AG09319 (cell line): ENCODE measurements around the gene DPY19L1.
"Not testable (repeated sequence)": the region's sequence is repeated elsewhere in the genome, so short reads cannot be mapped to it uniquely, and the experiment has no call there.

Source experiments
- DNase-seq: peaks from one replicate; pipeline ENCODE4 v3.0.0-alpha.2; 2010; ENCODE audit warnings: low read depth; ENCODE audit errors: extremely low read depth
- TF ChIP-seq, protein P1 (sequence below): IDR thresholded peaks from 2 replicates; pipeline ENCODE4 v1.5.1; 2011; ENCODE audit warnings: low read depth, mild to moderate bottlenecking, inconsistent platforms, low read length, moderate library complexity

Gene DPY19L1

DNA sequence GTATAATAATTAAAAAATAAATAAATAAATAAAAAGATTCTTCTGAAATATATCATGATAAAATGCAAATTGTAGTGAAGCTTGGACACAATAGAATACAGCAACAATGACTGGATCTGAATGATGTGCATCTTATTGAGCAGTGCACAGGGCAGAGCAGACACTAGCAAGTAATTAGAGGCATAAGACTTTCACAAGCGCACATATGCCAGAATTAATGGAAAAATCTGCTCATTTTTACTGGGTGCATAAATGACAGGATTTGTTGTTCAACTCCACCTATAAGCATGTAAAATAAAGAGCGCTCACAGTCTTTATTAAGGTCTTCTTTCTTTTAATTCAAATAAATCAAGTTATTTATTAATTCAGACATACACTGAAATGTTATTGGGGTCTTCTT lies 125.0 kb downstream of the DPY19L1 start:
- TF ChIP-seq, protein P1, sequence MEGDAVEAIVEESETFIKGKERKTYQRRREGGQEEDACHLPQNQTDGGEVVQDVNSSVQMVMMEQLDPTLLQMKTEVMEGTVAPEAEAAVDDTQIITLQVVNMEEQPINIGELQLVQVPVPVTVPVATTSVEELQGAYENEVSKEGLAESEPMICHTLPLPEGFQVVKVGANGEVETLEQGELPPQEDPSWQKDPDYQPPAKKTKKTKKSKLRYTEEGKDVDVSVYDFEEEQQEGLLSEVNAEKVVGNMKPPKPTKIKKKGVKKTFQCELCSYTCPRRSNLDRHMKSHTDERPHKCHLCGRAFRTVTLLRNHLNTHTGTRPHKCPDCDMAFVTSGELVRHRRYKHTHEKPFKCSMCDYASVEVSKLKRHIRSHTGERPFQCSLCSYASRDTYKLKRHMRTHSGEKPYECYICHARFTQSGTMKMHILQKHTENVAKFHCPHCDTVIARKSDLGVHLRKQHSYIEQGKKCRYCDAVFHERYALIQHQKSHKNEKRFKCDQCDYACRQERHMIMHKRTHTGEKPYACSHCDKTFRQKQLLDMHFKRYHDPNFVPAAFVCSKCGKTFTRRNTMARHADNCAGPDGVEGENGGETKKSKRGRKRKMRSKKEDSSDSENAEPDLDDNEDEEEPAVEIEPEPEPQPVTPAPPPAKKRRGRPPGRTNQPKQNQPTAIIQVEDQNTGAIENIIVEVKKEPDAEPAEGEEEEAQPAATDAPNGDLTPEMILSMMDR: no peak
- no peak for DNase-seq

DNA sequence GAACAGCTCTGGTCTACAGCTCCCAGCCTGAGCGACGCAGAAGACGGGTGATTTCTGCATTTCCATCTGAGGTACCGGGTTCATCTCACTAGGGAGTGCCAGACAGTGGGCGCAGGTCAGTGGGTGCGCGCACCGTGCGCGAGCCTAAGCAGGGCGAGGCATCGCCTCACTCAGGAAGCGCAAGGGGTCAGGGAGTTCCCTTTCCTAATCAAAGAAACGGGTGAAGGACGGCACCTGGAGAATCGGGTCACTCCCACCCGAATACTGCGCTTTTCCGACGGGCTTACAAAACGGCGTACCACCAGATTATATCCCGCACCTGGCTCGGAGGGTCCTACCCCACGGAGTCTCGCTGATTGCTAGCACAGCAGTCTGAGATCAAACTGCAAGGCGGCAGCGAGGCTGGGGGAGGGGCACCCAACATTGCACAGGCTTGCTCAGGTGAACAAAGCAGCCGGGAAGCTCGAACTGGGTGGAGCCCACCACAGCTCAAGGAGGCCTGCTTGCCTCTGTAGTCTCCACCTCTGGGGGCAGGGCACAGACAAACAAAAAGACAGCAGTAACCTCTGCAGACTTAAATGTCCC lies 130.9 kb downstream of the DPY19L1 start:
- DNase-seq: not testable (repeated sequence)

DNA sequence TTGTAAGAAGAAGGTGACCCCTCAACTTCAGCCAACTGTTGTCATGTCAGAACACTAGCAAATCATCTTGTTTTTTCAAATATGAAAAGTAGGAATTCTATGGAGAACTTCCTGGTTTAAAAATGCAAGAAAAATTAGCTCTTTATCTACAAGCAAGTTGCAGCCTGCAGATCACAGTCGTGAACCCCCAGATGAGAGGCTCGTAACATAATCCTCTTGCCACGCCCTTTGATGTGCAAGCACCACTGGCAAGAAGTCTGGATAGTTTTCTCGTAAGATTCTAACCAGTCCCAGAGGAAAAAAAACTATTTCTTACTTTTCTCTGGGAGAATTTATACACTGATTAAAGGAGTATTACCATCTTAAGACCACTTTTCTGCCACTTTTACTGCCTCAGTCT lies 132.3 kb downstream of the DPY19L1 start:
- TF ChIP-seq, protein P1: no peak
- DNase-seq: no peak

DNA sequence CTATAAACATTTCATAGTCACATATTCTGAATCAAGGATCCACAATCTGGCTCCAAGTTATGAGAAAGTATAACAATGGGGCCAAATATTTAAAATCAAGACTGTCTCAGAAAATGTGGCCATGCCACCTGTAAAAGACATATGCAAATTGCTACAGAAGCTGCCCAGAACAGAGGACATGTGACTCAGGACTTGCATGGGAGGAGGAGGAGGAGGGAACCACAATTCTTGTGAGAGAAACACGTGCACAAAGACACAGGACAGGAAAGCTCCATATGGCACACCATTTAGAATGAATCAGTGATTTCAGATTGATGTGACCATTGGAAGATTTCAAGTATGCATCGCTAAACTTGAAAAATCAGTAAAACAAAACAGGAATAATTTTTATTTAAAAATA lies 133.4 kb downstream of the DPY19L1 start:
- DNase-seq: not testable (repeated sequence)

DNA sequence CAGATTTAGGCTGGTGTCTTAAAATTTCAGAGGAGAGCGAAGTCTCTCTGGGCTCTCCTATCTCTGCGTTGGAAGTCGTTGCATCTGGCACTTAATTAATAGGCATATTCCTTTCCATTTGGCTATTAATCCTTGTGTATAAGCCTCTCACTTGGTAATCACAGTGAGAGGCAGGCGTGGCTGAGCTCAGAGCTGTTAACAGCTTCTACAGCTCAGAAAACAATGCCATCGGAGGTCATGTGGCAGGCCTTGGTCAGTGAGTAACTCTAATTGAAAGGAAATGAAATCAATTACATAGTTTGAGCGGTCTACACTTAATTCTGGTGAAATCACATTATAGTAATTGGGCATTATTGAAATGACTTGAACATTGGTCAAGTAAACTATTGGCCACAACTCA lies 135.1 kb downstream of the DPY19L1 start:
- TF ChIP-seq, protein P1: no peak
- DNase-seq: no peak

DNA sequence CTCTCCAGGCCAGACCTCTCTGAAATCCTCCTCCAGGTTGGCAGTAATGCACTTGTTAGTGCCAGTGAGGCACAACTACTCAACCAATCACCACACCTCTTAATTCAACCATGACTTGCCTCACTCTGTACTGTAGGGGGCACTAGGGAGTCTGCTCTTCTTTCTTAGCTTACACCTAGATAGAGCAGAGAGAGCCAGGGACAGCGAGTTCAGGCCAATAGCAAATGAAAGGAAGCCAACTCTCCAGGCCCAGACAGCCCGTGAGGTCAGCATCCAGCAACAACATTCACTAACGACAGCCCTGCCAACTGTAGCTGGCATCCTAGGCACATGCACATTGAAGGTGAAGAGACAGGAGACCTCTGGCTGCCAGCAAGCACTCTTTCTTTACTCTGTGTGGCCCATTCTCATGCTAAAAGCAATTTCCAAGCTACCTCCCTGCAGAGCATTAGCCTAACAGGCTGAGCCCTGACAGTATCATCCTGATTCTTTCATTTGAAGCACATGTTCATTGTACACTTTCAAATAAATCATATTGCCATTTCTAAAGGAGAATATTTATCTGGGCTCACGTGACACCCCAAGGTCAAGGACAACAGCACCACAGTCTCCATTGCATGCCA lies 136.3 kb downstream of the DPY19L1 start:
- no peak for DNase-seq

DNA sequence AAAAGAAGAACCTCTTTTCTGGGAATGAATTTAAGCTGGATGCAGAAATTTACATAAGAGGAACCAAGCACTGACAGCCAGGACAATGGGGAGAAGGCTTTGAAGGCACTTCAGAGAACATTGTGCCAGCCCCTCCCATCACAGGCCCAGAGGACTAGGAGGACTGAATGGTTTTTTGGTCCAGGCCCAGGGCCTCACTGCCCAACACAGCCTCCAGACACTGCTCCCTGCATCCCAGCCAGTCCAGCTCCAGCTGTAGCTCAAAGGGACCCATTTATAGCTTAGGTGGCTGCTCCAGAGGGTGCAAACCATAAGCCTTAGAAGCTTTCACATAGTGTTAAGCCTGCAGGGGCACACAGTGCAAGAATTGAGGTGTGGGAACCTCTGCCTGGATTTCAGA lies 142.1 kb downstream of the DPY19L1 start:
- TF ChIP-seq, protein P1: no peak
- no peak for DNase-seq

More for the DNA sequence above, 136.3 kb downstream of the DPY19L1 start:
- TF ChIP-seq, protein P1: no peak

DNA sequence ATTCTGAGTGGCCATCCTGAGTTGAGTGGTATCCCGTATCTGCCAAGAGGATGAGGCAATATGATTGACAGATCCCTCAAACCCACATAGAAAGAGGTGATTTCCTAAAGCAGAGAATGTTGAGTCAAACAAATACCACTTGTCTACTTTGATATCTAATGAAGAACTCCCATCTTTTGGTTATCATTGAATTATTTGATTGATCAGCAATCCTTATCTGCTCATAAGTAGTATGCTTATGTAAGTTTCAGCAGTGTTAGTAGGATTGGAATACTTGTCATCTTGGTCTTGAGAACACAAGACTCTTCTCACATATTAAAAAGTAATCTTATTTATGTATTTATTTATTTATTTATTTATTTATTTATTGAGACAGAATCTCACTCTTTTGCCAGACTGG lies 147.3 kb downstream of the DPY19L1 start:
- TF ChIP-seq, protein P1: no peak

More for the DNA sequence above, 147.3 kb downstream of the DPY19L1 start:
- DNase-seq: no peak
